T-helper 2 cell treated with Interferon-gamma antibody and Interleukin-4, amounts not matched to agents 5 μg/mL and 100 μg/mL, for 36 hours (primary cell): ENCODE results near the gene CPLX4.

Experiments used
- DNase-seq: peaks from one replicate; pipeline ENCODE4 v3.0.0; 2021; ENCODE audit warnings: low spot score
- H3K27ac Mint-ChIP-seq: one replicate; pipeline ENCODE4 v1.8.0; 2021; ENCODE audit warnings: mild to moderate bottlenecking, mixed read lengths
- H3K27me3 Mint-ChIP-seq: one replicate; pipeline ENCODE4 v1.8.0; 2021; ENCODE audit warnings: low read depth, mixed read lengths
- H3K36me3 Mint-ChIP-seq: one replicate; pipeline ENCODE4 v1.8.0; 2021; ENCODE audit warnings: low read depth, mixed read lengths
- H3K4me1 Mint-ChIP-seq: one replicate; pipeline ENCODE4 v1.8.0; 2021; ENCODE audit warnings: low read depth, mixed read lengths
- H3K4me3 Mint-ChIP-seq: one replicate; pipeline ENCODE4 v1.8.0; 2022; ENCODE audit warnings: mild to moderate bottlenecking, moderate library complexity, mixed read lengths
- H3K9me3 Mint-ChIP-seq: one replicate; pipeline ENCODE4 v1.8.0; 2021; ENCODE audit warnings: mixed read lengths

The CPLX4 gene, protein sequence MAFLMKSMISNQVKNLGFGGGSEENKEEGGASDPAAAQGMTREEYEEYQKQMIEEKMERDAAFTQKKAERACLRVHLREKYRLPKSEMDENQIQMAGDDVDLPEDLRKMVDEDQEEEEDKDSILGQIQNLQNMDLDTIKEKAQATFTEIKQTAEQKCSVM

DNA sequence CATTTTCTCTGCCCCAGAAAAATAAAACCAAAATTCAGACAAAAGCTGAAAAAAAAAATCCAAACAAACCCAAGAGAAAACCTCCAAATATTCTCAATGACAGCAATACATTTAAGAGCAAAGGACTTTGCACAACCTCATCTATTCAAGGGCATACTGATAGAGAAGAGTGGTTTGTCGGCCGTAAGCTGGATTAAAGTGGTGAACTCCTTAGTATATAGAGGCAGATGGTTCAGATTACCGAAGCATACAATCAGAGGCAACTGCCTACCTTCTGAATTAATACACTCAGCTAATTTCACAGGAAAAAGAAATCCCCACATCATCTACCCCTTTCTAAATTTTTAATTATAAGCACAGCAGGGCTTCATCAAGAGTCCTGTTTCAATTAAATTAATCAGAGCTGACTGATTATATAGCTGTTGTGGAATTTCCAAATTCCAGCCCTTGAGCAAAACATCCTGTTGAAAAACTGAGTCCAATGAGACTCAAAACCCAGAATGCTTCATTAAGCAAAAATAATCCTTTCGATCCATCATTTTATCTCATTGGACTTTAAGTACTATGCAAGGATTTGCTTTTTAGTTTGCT lies at the start of gene CPLX4:
Gene CPLX4 (minus strand): TSS at position 190 of the 591 bp plus-strand sequence. CDS start 187 bp downstream, at position 3.
- no peak for DNase-seq
- Mint-ChIP-seq H3K4me3 (no peak within 1 kb of the TSS), H3K36me3 (no peaks in the 10 kb centered on the region), H3K9me3 (no peaks in the 10 kb centered on the region), H3K4me1 (no peaks in the 10 kb centered on the region), H3K27me3 (peaks cover 40% of the 10 kb centered on the region), H3K27ac (no peak within 1 kb of the TSS)

GRCh38 chr18:59360381-59360780 lies 41.9 kb upstream of the CPLX4 start:
- peak overlapping the region; percentile 73 for H3K4me3 Mint-ChIP-seq
- H3K27ac Mint-ChIP-seq: no peak overlapping the region
- DNase-seq: no peak
- H3K9me3 Mint-ChIP-seq: no peaks in the 10 kb centered on the region
- peaks cover 23% of the 10 kb centered on the region for H3K4me1 Mint-ChIP-seq
- peaks cover 15% of the 10 kb centered on the region for H3K36me3 Mint-ChIP-seq
- peaks cover 14% of the 10 kb centered on the region for H3K27me3 Mint-ChIP-seq

- peaks cover 23% of the 10 kb centered on the region for H3K36me3 Mint-ChIP-seq
- H3K27ac Mint-ChIP-seq: peak overlapping the region; percentile 20
- H3K4me3 Mint-ChIP-seq: peak overlapping the region; percentile 73
- peaks cover 23% of the 10 kb centered on the region for H3K4me1 Mint-ChIP-seq
- no peak for DNase-seq
- peaks cover 12% of the 10 kb centered on the region for H3K27me3 Mint-ChIP-seq
- no peaks in the 10 kb centered on the region for H3K9me3 Mint-ChIP-seq
Measured at GRCh38 chr18:59359576-59359952, 41.1 kb upstream of the CPLX4 start.

- Mint-ChIP-seq H3K27me3 (peaks cover 7% of the 10 kb centered on the region), H3K4me1 (peaks cover 23% of the 10 kb centered on the region), H3K36me3 (peaks cover 24% of the 10 kb centered on the region), H3K27ac (peak within 1 kb of the TSS; percentile 99), H3K9me3 (no peaks in the 10 kb centered on the region), H3K4me3 (peak within 1 kb of the TSS; percentile 99)
- DNase-seq: peak; percentile 95
Measured at GRCh38 chr18:59358712-59359575, 40.5 kb upstream of the CPLX4 start, which contains the start of gene LMAN1. LMAN1 (minus strand) TSS chr18:59359265; CDS start chr18:59359244, 21 bp downstream.

DNA sequence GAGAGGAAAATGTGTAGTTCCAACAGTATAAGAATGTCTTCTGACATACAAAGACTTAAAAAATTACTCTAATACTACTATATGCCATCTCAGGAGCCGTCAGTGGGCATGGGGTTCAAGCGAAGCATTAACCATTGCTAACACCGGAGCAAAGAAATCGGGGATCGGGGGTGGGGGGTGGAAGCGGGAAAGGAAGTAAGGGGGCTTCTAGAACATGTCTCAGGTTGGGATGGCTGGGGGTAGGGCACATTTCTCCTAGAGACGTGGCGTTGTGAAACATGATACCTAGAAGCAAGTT lies 39.9 kb upstream of the CPLX4 start:
- Mint-ChIP-seq H3K36me3 (peaks cover 24% of the 10 kb centered on the region), H3K27ac (peak overlapping the region; percentile 99), H3K4me3 (peak overlapping the region; percentile 99), H3K4me1 (peaks cover 24% of the 10 kb centered on the region), H3K9me3 (no peaks in the 10 kb centered on the region), H3K27me3 (peaks cover 3% of the 10 kb centered on the region)
- no peak for DNase-seq

GRCh38 chr18:59357928-59358327 lies 39.5 kb upstream of the CPLX4 start:
- Mint-ChIP-seq H3K27ac (peak overlapping the region; percentile 99), H3K4me3 (peak overlapping the region; percentile 99)

DNA sequence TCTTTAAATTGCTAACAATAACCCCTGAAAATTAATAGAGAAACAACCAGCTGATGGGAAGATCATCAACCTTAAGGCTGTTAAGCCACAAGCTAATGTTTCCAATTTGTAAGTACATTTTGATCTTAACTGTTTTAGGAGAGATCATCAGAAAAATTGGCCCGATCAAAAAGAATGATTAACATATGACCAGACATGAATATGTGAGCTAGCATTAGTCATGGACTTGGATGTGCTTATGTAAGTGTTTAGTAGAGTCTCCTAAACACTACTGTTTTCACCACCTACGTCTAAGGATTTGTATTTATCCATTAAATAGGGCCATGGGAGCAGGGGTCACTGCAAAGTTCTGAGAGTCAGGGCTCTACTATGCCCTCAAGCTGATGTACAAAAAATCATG lies 36.3 kb upstream of the CPLX4 start:
- H3K9me3 Mint-ChIP-seq: no peaks in the 10 kb centered on the region
- no peak overlapping the region for H3K27ac Mint-ChIP-seq
- peaks cover 40% of the 10 kb centered on the region for H3K4me1 Mint-ChIP-seq
- no peaks in the 10 kb centered on the region for H3K27me3 Mint-ChIP-seq
- H3K4me3 Mint-ChIP-seq: no peak overlapping the region
- no peak for DNase-seq
- H3K36me3 Mint-ChIP-seq: peaks cover 55% of the 10 kb centered on the region

More at GRCh38 chr18:59357928-59358327, 39.5 kb upstream of the CPLX4 start:
- DNase-seq: peak; percentile 21
- H3K27me3 Mint-ChIP-seq: no peaks in the 10 kb centered on the region
- H3K4me1 Mint-ChIP-seq: peaks cover 29% of the 10 kb centered on the region
- peaks cover 29% of the 10 kb centered on the region for H3K36me3 Mint-ChIP-seq
- H3K9me3 Mint-ChIP-seq: no peaks in the 10 kb centered on the region

DNA sequence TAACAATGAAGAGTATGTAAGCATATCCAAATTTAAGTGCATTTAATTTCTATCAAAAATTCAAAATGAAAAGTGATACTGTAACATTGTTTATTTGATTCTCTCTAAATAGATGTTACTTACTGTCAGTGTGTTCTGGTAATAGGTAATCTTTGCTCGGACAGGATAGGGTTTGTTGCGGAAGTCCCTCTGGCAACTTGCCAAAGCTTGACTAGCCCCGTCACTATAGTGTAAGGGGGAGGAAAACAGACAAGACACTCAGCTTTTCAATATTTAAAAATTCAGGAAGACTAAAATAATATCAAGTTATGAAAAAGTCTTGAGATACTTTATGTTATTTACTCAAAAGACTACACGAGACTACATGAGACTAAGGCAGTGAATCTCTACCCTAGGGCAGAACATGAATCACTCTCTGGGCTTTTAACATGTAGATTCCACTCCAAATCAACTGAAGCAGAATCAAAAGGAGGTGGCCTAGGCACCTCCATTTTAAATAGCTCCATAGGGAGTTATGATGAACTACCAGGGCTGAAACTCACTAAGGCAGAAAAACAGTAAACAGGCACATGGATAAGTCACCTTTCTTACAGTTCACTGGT lies 34.7 kb upstream of the CPLX4 start:
- Mint-ChIP-seq H3K4me1 (peaks cover 39% of the 10 kb centered on the region), H3K27ac (no peak overlapping the region), H3K4me3 (no peak overlapping the region), H3K9me3 (no peaks in the 10 kb centered on the region), H3K27me3 (no peaks in the 10 kb centered on the region), H3K36me3 (peaks cover 67% of the 10 kb centered on the region)
- DNase-seq: no peak

DNA sequence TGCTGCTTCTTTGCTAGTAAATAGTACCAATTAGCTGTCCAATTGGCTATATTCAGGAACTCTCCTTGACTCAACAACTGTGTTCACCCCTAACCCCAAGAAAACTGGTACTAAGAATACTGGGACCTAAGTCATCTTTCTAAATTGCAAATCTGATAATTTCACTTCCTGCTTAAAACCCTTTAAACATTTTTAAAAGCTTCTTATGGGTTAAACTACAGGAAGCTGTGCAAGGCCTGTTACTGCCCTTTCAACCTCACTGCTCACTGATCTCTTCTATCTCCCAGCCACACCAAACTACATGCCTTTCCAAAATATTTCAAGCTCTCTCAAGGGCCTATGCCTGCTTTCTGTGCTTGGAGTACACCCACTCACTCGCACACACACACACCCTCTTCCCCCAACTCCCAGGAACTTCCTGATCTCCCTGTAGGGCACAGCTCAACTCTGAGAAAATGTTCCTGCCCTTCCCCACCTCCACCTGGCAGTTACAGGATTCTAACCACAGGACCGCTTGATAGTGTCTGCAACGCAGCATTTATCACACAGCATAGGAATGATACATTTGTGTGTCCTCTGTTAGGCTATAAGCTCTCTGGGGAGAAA lies 33.9 kb upstream of the CPLX4 start:
- H3K27ac Mint-ChIP-seq: peak overlapping the region; percentile 70
- no peaks in the 10 kb centered on the region for H3K27me3 Mint-ChIP-seq
- H3K9me3 Mint-ChIP-seq: no peaks in the 10 kb centered on the region
- H3K4me1 Mint-ChIP-seq: peaks cover 34% of the 10 kb centered on the region
- H3K4me3 Mint-ChIP-seq: peak overlapping the region; percentile 41
- H3K36me3 Mint-ChIP-seq: peaks cover 72% of the 10 kb centered on the region
- DNase-seq: no peak

- Mint-ChIP-seq H3K27ac (no peak overlapping the region), H3K9me3 (peaks cover 24% of the 10 kb centered on the region), H3K27me3 (no peaks in the 10 kb centered on the region), H3K36me3 (peaks cover 82% of the 10 kb centered on the region), H3K4me1 (peaks cover 27% of the 10 kb centered on the region), H3K4me3 (no peak overlapping the region)
- no peak for DNase-seq
Measured at GRCh38 chr18:59345556-59345955, 27.1 kb upstream of the CPLX4 start.

- H3K27me3 Mint-ChIP-seq: no peaks in the 10 kb centered on the region
- H3K36me3 Mint-ChIP-seq: peaks cover 85% of the 10 kb centered on the region
- DNase-seq: no peak
- H3K4me3 Mint-ChIP-seq: no peak overlapping the region
- H3K9me3 Mint-ChIP-seq: peaks cover 25% of the 10 kb centered on the region
- H3K27ac Mint-ChIP-seq: no peak overlapping the region
- H3K4me1 Mint-ChIP-seq: peaks cover 29% of the 10 kb centered on the region
Measured at GRCh38 chr18:59344996-59345395, 26.5 kb upstream of the CPLX4 start.

GRCh38 chr18:59343926-59344325 lies 25.5 kb upstream of the CPLX4 start:
- H3K4me3 Mint-ChIP-seq: no peak overlapping the region
- H3K27me3 Mint-ChIP-seq: no peaks in the 10 kb centered on the region
- H3K9me3 Mint-ChIP-seq: peaks cover 25% of the 10 kb centered on the region
- no peak overlapping the region for H3K27ac Mint-ChIP-seq
- peaks cover 29% of the 10 kb centered on the region for H3K4me1 Mint-ChIP-seq
- peaks cover 85% of the 10 kb centered on the region for H3K36me3 Mint-ChIP-seq
- no peak for DNase-seq

- H3K4me3 Mint-ChIP-seq: peak overlapping the region; percentile 27
- H3K27me3 Mint-ChIP-seq: no peaks in the 10 kb centered on the region
- H3K27ac Mint-ChIP-seq: peak overlapping the region; percentile 56
- no peak for DNase-seq
- H3K9me3 Mint-ChIP-seq: peaks cover 24% of the 10 kb centered on the region
- peaks cover 90% of the 10 kb centered on the region for H3K36me3 Mint-ChIP-seq
- H3K4me1 Mint-ChIP-seq: peaks cover 31% of the 10 kb centered on the region
Measured at GRCh38 chr18:59340817-59341216, 22.4 kb upstream of the CPLX4 start.
